Adrenal gland (tissue), 5 donors: ENCODE results near the gene MYOM1.

Experiments
- CTCF ChIP-seq, 6 experiments: fragments of 450-650 bp in 4 of 6; fragments of 200-600 bp in 2 of 6; sonication (generic) in 1 of 6; IDR thresholded peaks; 1 replicate in 5 of 6; 2 replicates in 1 of 6; pipeline versions ENCODE4 v1.5.1 to v1.8.0; 2016 to 2021; ENCODE audit warnings: antibody characterized with exemption in 6 of 6, mild to moderate bottlenecking in 2 of 6, moderate library complexity in 1 of 6
- POLR2A ChIP-seq, 2 donors: fragments of 450-650 bp; IDR thresholded peaks; one replicate each; pipeline ENCODE4 v1.6.1; 2017; ENCODE audit warnings: antibody characterized with exemption in 2 of 2, mild to moderate bottlenecking in 2 of 2, moderate library complexity in 1 of 2
- donor health status: DM: no; HTN: no; CAD: no.

GRCh38 chr18:3214855-3215637 is 4.7 kb downstream of the MYOM1 start:
- TF ChIP-seq CTCF (IDR thresholded peaks at IDR 0.05) (no peak), POLR2A (IDR thresholded peaks at IDR 0.05) (no peak)
